Endodermal cell (in vitro differentiated cells): ENCODE results near the gene SEH1L. TPM values are rescaled to one million over a fixed set of nuclear protein-coding genes. Genes with fewer than 3 reads are reported as not detected.
A peak's percentile ranks its signal among the peaks of the same experiment; 100 is the strongest.

Source experiments
- DNase-seq: peaks from one replicate; pipeline ENCODE4 v3.0.0-alpha.2; 2017
- H3K27ac ChIP-seq: 2 replicates; pipeline ENCODE4 v1.5.1; 2013; ENCODE audit warnings: mild to moderate bottlenecking, low read depth, low read length, moderate library complexity
- H3K27me3 ChIP-seq: 2 replicates; pipeline ENCODE4 v1.6.1; 2013; ENCODE audit warnings: mild to moderate bottlenecking, low read length, moderate library complexity; ENCODE audit not compliant: insufficient read depth, control insufficient read depth, poor library complexity, severe bottlenecking
- H3K36me3 ChIP-seq: 2 replicates; pipeline ENCODE4 v1.7.0; 2013; ENCODE audit warnings: mild to moderate bottlenecking, low read length, moderate library complexity; ENCODE audit not compliant: control insufficient read depth, insufficient read depth
- H3K4me1 ChIP-seq: one replicate; pipeline ENCODE4 v1.7.0; 2013; ENCODE audit warnings: low read length; ENCODE audit not compliant: control insufficient read depth, insufficient read depth
- H3K4me3 ChIP-seq: 2 replicates; pipeline ENCODE4 v1.5.1; 2013; ENCODE audit warnings: mild to moderate bottlenecking, low read length, moderate library complexity
- H3K9ac ChIP-seq: 2 replicates; pipeline ENCODE4 v1.6.1; 2013; ENCODE audit warnings: mild to moderate bottlenecking, low read length, moderate library complexity; ENCODE audit not compliant: poor library complexity, severe bottlenecking; ENCODE audit errors: extremely low read depth
- H3K9me3 ChIP-seq: 2 replicates; pipeline ENCODE4 v1.6.1; 2013; ENCODE audit warnings: mild to moderate bottlenecking, low read length, moderate library complexity; ENCODE audit not compliant: control insufficient read depth
- H3K27ac Mint-ChIP-seq: 2 replicates; pipeline ENCODE4 v1.8.0; 2020; ENCODE audit warnings: mixed read lengths
- H3K27me3 Mint-ChIP-seq: 2 replicates; pipeline ENCODE4 v1.8.0; 2021; ENCODE audit warnings: mild to moderate bottlenecking, mixed read lengths; ENCODE audit not compliant: insufficient read depth
- H3K36me3 Mint-ChIP-seq: 2 replicates; pipeline ENCODE4 v1.8.0; 2020; ENCODE audit warnings: low read depth, mixed read lengths
- H3K4me1 Mint-ChIP-seq: 2 replicates; pipeline ENCODE4 v1.8.0; 2020; ENCODE audit warnings: mixed read lengths
- H3K4me3 Mint-ChIP-seq: 2 replicates; pipeline ENCODE4 v1.8.0; 2020; ENCODE audit warnings: mild to moderate bottlenecking, moderate library complexity, mixed read lengths
- H3K9me3 Mint-ChIP-seq: 2 replicates; pipeline ENCODE4 v1.8.0; 2020; ENCODE audit warnings: mild to moderate bottlenecking, mixed read lengths
- CTCF ChIP-seq: fragments of 200-600 bp; sonication (generic); conservative IDR thresholded peaks from 2 replicates; pipeline ENCODE4 v1.5.0; 2021; ENCODE audit warnings: antibody characterized with exemption, mild to moderate bottlenecking
- WGBS, 2 experiments: methylation state at CpG; one replicate each; pipeline versions ENCODE4 v1.1.5 to v1.1.7; 2013; ENCODE audit warnings: missing lambda C conversion rate in 2 of 2, mixed read lengths in 1 of 2; ENCODE audit not compliant: insufficient coverage in 1 of 2, insufficient read length in 1 of 2; 5-methylcytosine and 5-hydroxymethylcytosine counted together
- total RNA-seq, 2 donors: library from RNA; stranded (reverse); fragmentation: NEBNext Ultra II Directional in 1 of 2; extraction: Animal tissue kit (Norgen Biotek cat#: 25700) in 1 of 2; gene quantifications; 2 replicates in 1 of 2; 3 replicates in 1 of 2; pipeline ENCODE4 v1.2.1, GENCODE V29; 2021

SEH1L gene
- total RNA-seq, 2 donors from 2014 or later, result 58.4 to 63.0 TPM

GRCh38 chr18:12998332-12999060 lies 50.7 kb downstream of the SEH1L start:
- H3K36me3 ChIP-seq, result peaks cover 38% of the 10 kb centered on the region
- no peak overlapping the region for H3K4me3 ChIP-seq
- H3K36me3 Mint-ChIP-seq, result peaks cover 4% of the 10 kb centered on the region
- DNase-seq, result no peak
- no peak overlapping the region for H3K27ac ChIP-seq
- no peaks in the 10 kb centered on the region for H3K27me3 ChIP-seq
- 96 to 98% methylated on average over 4 to 5 of the region's 6 CpGs for WGBS, 2 experiments
- peaks cover 3% of the 10 kb centered on the region for H3K4me1 Mint-ChIP-seq
- no peaks in the 10 kb centered on the region for H3K4me1 ChIP-seq
- H3K27ac Mint-ChIP-seq, result no peak overlapping the region
- no peak overlapping the region for H3K4me3 Mint-ChIP-seq
- peaks cover 6% of the 10 kb centered on the region for H3K9me3 ChIP-seq
- no peaks in the 10 kb centered on the region for H3K27me3 Mint-ChIP-seq
- H3K9me3 Mint-ChIP-seq, result no peaks in the 10 kb centered on the region
- no peak overlapping the region for H3K9ac ChIP-seq
- no peak for TF ChIP-seq CTCF

DNA sequence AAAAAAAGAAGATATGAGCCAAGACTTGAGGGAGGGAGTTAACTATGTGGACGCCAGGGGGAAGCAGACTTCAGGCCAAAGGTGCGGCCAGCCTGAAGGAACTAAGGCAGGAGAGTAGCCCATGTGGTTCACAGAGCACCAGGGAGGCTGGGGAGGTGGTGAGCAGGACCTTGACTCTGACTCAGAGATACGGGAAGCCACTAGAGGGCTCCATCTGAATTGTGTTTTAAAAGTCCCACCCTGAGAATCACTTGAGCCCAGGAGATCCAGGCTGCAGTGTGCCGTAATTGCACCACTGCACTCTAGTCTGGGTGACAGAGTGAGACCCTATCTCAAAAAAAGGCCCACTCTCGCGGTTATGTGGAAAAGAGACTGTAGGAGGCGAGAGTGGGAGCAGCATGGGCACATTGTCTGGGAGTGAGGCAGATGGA lies 55.7 kb downstream of the SEH1L start:
- peak; percentile 95 for DNase-seq
- no peaks in the 10 kb centered on the region for H3K4me1 ChIP-seq
- no peaks in the 10 kb centered on the region for H3K27me3 ChIP-seq
- H3K9me3 ChIP-seq, result no peaks in the 10 kb centered on the region
- H3K4me1 Mint-ChIP-seq, result peaks cover 3% of the 10 kb centered on the region
- no peaks in the 10 kb centered on the region for H3K27me3 Mint-ChIP-seq
- H3K4me3 Mint-ChIP-seq, result no peak overlapping the region
- no peaks in the 10 kb centered on the region for H3K9me3 Mint-ChIP-seq
- TF ChIP-seq CTCF, result peak; percentile 81
- no peak overlapping the region for H3K27ac Mint-ChIP-seq
- H3K36me3 Mint-ChIP-seq, result peaks cover 14% of the 10 kb centered on the region
- no peak overlapping the region for H3K9ac ChIP-seq
- no peak overlapping the region for H3K27ac ChIP-seq
- H3K36me3 ChIP-seq, result peaks cover 74% of the 10 kb centered on the region
- 66 to 70% methylated on average over 5 to 7 of the region's 7 CpGs for WGBS, 2 experiments
- H3K4me3 ChIP-seq, result no peak overlapping the region

- DNase-seq, result no peak
These were observed 56.6 kb downstream of the SEH1L start for GRCh38 chr18:13004396-13004795.

More at GRCh38 chr18:13004396-13004795, 56.6 kb downstream of the SEH1L start:
- WGBS, 2 experiments, result 95% methylated on average over 7 to 8 of the region's 8 CpGs
- Histone ChIP-seq H3K36me3 (peaks cover 83% of the 10 kb centered on the region), H3K4me1 (no peaks in the 10 kb centered on the region), H3K27ac (no peak overlapping the region), H3K9me3 (no peaks in the 10 kb centered on the region), H3K27me3 (no peaks in the 10 kb centered on the region), H3K4me3 (no peak overlapping the region), H3K9ac (no peak overlapping the region)
- no peaks in the 10 kb centered on the region for H3K9me3 Mint-ChIP-seq
- no peaks in the 10 kb centered on the region for H3K27me3 Mint-ChIP-seq
- no peak overlapping the region for H3K4me3 Mint-ChIP-seq
- no peaks in the 10 kb centered on the region for H3K4me1 Mint-ChIP-seq
- H3K27ac Mint-ChIP-seq, result no peak overlapping the region
- H3K36me3 Mint-ChIP-seq, result peaks cover 23% of the 10 kb centered on the region
- TF ChIP-seq CTCF, result no peak
